Immature natural killer cell (primary cell): Measurements from ENCODE around the gene FXYD7. TPM values are rescaled to one million over a fixed set of nuclear protein-coding genes. Genes with fewer than 3 reads are reported as not detected.

Experiments used
- DNase-seq, 3 donors: peaks; one replicate each; pipeline ENCODE4 v3.0.0; 2022; ENCODE audit warnings: mixed read lengths in 1 of 3
- H3K27ac Mint-ChIP-seq, 6 donors: one replicate each; pipeline ENCODE4 v1.8.0; 2020; ENCODE audit warnings: mixed read lengths in 6 of 6, mild to moderate bottlenecking in 5 of 6, inconsistent platforms in 4 of 6, moderate library complexity in 3 of 6
- H3K27me3 Mint-ChIP-seq, 3 donors: one replicate each; pipeline ENCODE4 v1.8.0; 2020 to 2021; ENCODE audit warnings: low read depth in 3 of 3, mild to moderate bottlenecking in 3 of 3, mixed read lengths in 3 of 3, moderate library complexity in 3 of 3, inconsistent platforms in 1 of 3
- H3K36me3 Mint-ChIP-seq, 3 donors: one replicate each; pipeline ENCODE4 v1.8.0; 2020; ENCODE audit warnings: mixed read lengths in 3 of 3, inconsistent platforms in 2 of 3, mild to moderate bottlenecking in 2 of 3
- H3K4me1 Mint-ChIP-seq, 2 donors: one replicate each; pipeline ENCODE4 v1.8.0; 2020; ENCODE audit warnings: inconsistent platforms in 2 of 2, mild to moderate bottlenecking in 2 of 2, mixed read lengths in 2 of 2, moderate library complexity in 1 of 2
- H3K4me3 Mint-ChIP-seq, 5 donors: one replicate each; pipeline ENCODE4 v1.8.0; 2020; ENCODE audit warnings: mild to moderate bottlenecking in 5 of 5, mixed read lengths in 5 of 5, inconsistent platforms in 3 of 5, moderate library complexity in 3 of 5
- H3K9me3 Mint-ChIP-seq, 6 donors: one replicate each; pipeline ENCODE4 v1.8.0; 2020; ENCODE audit warnings: mild to moderate bottlenecking in 6 of 6, mixed read lengths in 6 of 6, inconsistent platforms in 4 of 6, moderate library complexity in 3 of 6
- polyA plus RNA-seq, 3 donors: library from polyadenylated mRNA; unstranded; fragments of 300-500 nt; fragmentation: Illumina TruSeq; gene quantifications; one replicate each; pipeline ENCODE4 v1.2.3, GENCODE V29; 2021

Gene FXYD7
- polyA plus RNA-seq, 3 donors from 2014 or later: 2.1 to 4.1 (median 2.5) TPM

- DNase-seq: no peak
- Mint-ChIP-seq H3K27ac (peak overlapping the region; percentile 23 to 65 (median 38)), H3K27me3 (peaks cover 0 to 4% (median 0%) of the 10 kb centered on the region in 3 donors), H3K9me3 (no peaks in the 10 kb centered on the region), H3K4me1 (peaks cover 29 to 56% of the 10 kb centered on the region in 2 donors), H3K36me3 (peaks cover 51 to 76% (median 67%) of the 10 kb centered on the region in 3 donors), H3K4me3 (no peak overlapping the region)
Observed at GRCh38 chr19:35164418-35164817, 21.4 kb downstream of the FXYD7 start.

- H3K36me3 Mint-ChIP-seq: peaks cover 49 to 74% (median 62%) of the 10 kb centered on the region in 3 donors
Observed at GRCh38 chr19:35165200-35166058, 22.4 kb downstream of the FXYD7 start.

GRCh38 chr19:35166100-35167063, 23.3 kb downstream of the FXYD7 start:
- Mint-ChIP-seq H3K27ac (peak overlapping the region; percentile 60 to 93 (median 84)), H3K4me3 (no peak overlapping the region), H3K27me3 (peaks cover 0 to 2% (median 0%) of the 10 kb centered on the region in 3 donors), H3K9me3 (no peaks in the 10 kb centered on the region), H3K4me1 (peaks cover 28 to 45% of the 10 kb centered on the region in 2 donors), H3K36me3 (peaks cover 44 to 65% (median 52%) of the 10 kb centered on the region in 3 donors)
- DNase-seq: no peak

More at GRCh38 chr19:35165200-35166058, 22.4 kb downstream of the FXYD7 start:
- H3K27me3 Mint-ChIP-seq: peaks cover 0 to 4% (median 0%) of the 10 kb centered on the region in 3 donors
- H3K4me3 Mint-ChIP-seq: no peak overlapping the region
- no peaks in the 10 kb centered on the region for H3K9me3 Mint-ChIP-seq
- H3K27ac Mint-ChIP-seq: peak overlapping the region in 5 of 6 donors; percentile 11 to 89 (median 75)
- H3K4me1 Mint-ChIP-seq: peaks cover 28 to 52% of the 10 kb centered on the region in 2 donors
- no peak for DNase-seq

DNA sequence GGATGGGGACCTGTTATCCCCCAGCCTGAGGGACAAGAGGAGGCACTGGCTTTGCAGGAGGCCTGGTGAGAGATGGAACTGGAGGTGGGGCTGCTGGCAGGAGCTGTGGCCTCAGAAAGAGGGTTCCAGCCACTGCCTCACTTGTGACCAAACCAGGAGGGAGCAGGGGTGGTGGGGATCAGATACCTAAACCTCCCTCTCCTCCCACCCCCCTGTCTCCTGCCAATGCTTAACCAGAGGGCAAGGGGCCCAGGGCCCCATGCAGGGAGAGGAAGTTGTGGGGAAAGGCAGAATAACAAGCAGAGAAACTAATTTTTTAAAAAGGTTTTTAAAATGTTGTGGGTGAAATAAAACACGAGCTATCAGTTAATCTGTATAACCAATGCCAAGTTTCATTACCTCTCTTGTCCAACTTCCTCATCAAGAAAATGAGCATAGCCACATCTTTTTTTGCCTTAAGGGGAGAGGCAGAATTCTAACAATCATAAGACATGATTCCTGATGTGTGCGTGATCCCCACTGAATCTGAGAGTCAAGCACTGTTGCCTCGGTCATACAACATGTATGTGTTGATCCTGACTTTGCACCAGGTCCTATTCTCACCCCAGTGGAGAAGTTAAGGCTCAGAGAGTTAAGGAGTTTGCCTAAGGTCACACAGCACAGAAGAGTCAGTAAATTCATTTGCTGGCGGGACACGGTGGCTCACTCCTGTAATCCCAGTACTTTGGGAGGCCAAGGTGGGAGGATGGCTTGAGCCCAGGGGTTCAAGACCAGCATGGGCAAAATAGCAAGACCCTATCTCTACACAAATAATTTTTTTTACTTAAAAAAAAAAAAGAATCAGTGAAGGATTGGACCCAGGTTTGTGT, 24.4 kb downstream of the FXYD7 start:
- peaks cover 0 to 2% (median 0%) of the 10 kb centered on the region in 3 donors for H3K27me3 Mint-ChIP-seq
- peak overlapping the region; percentile 60 to 93 (median 84) for H3K27ac Mint-ChIP-seq
- H3K4me1 Mint-ChIP-seq: peaks cover 35 to 47% of the 10 kb centered on the region in 2 donors
- H3K4me3 Mint-ChIP-seq: peak overlapping the region in 2 of 5 donors; percentile 10 to 17
- H3K36me3 Mint-ChIP-seq: peaks cover 35 to 54% (median 41%) of the 10 kb centered on the region in 3 donors
- H3K9me3 Mint-ChIP-seq: no peaks in the 10 kb centered on the region
- DNase-seq: no peak

- H3K36me3 Mint-ChIP-seq: peaks cover 32 to 47% (median 34%) of the 10 kb centered on the region in 3 donors
- peaks cover 42 to 47% of the 10 kb centered on the region in 2 donors for H3K4me1 Mint-ChIP-seq
Observed at GRCh38 chr19:35168196-35168595, 25.1 kb downstream of the FXYD7 start.

DNA sequence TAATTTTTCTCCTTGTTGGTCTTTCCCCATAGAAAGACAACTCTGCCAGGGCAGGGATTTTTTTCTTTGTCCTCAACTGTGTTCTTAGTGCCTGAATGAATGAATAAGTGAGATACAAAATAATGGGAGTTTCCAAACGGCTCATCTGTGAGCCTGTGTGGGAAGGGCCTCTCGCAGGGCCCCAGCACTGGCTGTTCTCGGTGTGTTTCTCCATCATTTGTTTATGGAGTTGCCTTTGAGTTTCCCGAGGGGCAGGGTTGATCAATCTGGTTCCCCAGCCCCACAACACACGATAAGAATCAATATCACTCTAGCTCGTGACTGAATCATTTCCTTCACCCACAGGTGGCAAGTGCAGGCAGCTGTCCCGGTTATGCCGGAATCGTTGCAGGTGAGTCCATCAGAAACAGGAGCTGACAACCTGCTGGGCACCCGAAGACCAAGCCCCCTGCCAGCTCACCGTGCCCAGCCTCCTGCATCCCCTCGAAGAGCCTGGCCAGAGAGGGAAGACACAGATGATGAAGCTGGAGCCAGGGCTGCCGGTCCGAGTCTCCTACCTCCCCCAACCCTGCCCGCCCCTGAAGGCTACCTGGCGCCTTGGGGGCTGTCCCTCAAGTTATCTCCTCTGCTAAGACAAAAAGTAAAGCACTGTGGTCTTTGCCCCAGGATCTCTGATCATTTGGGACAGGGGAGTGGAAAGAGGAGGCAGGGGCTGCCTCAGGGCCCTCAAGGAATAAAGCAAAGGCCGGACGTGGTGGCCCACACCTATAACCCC, 26.4 kb downstream of the FXYD7 start:
- peak overlapping the region; percentile 51 to 95 (median 80) for H3K27ac Mint-ChIP-seq
- no peaks in the 10 kb centered on the region for H3K9me3 Mint-ChIP-seq
- peaks cover 23 to 35% (median 27%) of the 10 kb centered on the region in 3 donors for H3K36me3 Mint-ChIP-seq
- DNase-seq: no peak
- H3K4me1 Mint-ChIP-seq: peaks cover 39 to 44% of the 10 kb centered on the region in 2 donors
- peaks cover 0 to 2% (median 0%) of the 10 kb centered on the region in 3 donors for H3K27me3 Mint-ChIP-seq
- no peak overlapping the region for H3K4me3 Mint-ChIP-seq

More at GRCh38 chr19:35168196-35168595, 25.1 kb downstream of the FXYD7 start:
- Mint-ChIP-seq H3K27me3 (peaks cover 0 to 2% (median 0%) of the 10 kb centered on the region in 3 donors), H3K27ac (peak overlapping the region; percentile 76 to 93 (median 85)), H3K9me3 (no peaks in the 10 kb centered on the region), H3K4me3 (no peak overlapping the region)
- no peak for DNase-seq

- Mint-ChIP-seq H3K4me3 (no peak overlapping the region), H3K27ac (peak overlapping the region in 5 of 6 donors; percentile 2 to 84 (median 69)), H3K27me3 (peaks cover 1 to 2% (median 2%) of the 10 kb centered on the region in 3 donors), H3K36me3 (peaks cover 17 to 29% (median 17%) of the 10 kb centered on the region in 3 donors), H3K4me1 (peaks cover 35 to 45% of the 10 kb centered on the region in 2 donors), H3K9me3 (no peaks in the 10 kb centered on the region)
- no peak for DNase-seq
Observed at GRCh38 chr19:35170359-35171061, 27.5 kb downstream of the FXYD7 start.

DNA sequence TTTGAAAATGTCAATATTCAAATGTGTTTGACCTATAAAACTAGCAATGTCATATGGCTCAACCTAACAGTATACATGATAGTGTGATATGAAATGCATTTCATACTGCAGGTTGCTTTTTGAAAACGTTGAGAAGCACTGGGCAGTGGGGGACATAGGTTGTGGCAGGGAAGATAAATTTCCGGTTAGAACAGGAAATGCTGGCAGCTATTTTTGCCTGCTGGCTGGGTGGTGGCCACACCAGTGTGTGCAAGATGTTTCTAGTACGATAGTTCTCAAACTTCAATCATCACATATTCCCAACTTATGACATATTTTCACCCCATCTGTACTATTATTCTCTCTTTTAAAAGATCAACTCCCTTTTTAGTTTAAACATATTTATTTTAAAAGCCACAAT, 28.7 kb downstream of the FXYD7 start:
- DNase-seq: peak; percentile 15 to 35 (median 19)
- Mint-ChIP-seq H3K4me1 (peaks cover 30 to 34% of the 10 kb centered on the region in 2 donors), H3K27ac (peak overlapping the region; percentile 73 to 94 (median 93))

GRCh38 chr19:35174226-35174625, 31.2 kb downstream of the FXYD7 start:
- H3K27ac Mint-ChIP-seq: peak overlapping the region in 3 of 6 donors; percentile 43 to 75 (median 67)
- peaks cover 14 to 27% of the 10 kb centered on the region in 2 donors for H3K4me1 Mint-ChIP-seq
- H3K36me3 Mint-ChIP-seq: peaks cover 0 to 5% (median under 1%) of the 10 kb centered on the region in 3 donors
- no peak overlapping the region for H3K4me3 Mint-ChIP-seq
- peaks cover 2 to 4% (median 2%) of the 10 kb centered on the region in 3 donors for H3K27me3 Mint-ChIP-seq
- DNase-seq: no peak
- no peaks in the 10 kb centered on the region for H3K9me3 Mint-ChIP-seq

More for the DNA sequence above, 28.7 kb downstream of the FXYD7 start:
- Mint-ChIP-seq H3K4me3 (peak overlapping the region; percentile 55 to 77 (median 66)), H3K27me3 (peaks cover 1 to 2% (median 2%) of the 10 kb centered on the region in 3 donors), H3K36me3 (peaks cover 5 to 17% (median 6%) of the 10 kb centered on the region in 3 donors), H3K9me3 (no peaks in the 10 kb centered on the region)

- H3K27ac Mint-ChIP-seq: peak overlapping the region in 2 of 6 donors; percentile 11 to 66
- H3K4me1 Mint-ChIP-seq: peaks cover 14 to 25% of the 10 kb centered on the region in 2 donors
- H3K9me3 Mint-ChIP-seq: no peaks in the 10 kb centered on the region
- DNase-seq: no peak
- H3K36me3 Mint-ChIP-seq: peaks cover 0 to 4% (median 0%) of the 10 kb centered on the region in 3 donors
- peaks cover 2 to 4% (median 3%) of the 10 kb centered on the region in 3 donors for H3K27me3 Mint-ChIP-seq
- no peak overlapping the region for H3K4me3 Mint-ChIP-seq
Observed at GRCh38 chr19:35176181-35176570, 33.1 kb downstream of the FXYD7 start.
